Gastrocnemius medialis (tissue), 4 donors: ENCODE results near the gene SUSD4.

Source experiments
- CTCF ChIP-seq, 5 experiments: fragments of 450-650 bp in 3 of 5; fragments of 200-600 bp in 2 of 5; sonication (generic) in 2 of 5; IDR thresholded peaks in 4 of 5; conservative IDR thresholded peaks in 1 of 5; 1 replicate in 4 of 5; 2 replicates in 1 of 5; pipeline ENCODE4 v1.5.1; 2016 to 2019; ENCODE audit warnings: antibody characterized with exemption in 5 of 5, mild to moderate bottlenecking in 3 of 5, moderate library complexity in 3 of 5
- POLR2A ChIP-seq, 2 donors: fragments of 450-650 bp; IDR thresholded peaks; one replicate each; pipeline ENCODE4 v1.6.1; 2017; ENCODE audit warnings: antibody characterized with exemption in 2 of 2, mild to moderate bottlenecking in 2 of 2, moderate library complexity in 2 of 2

GRCh38 chr1:223304931-223305330 lies 59.0 kb downstream of the SUSD4 start:
- TF ChIP-seq CTCF (IDR thresholded peaks at IDR 0.05 in 4 of 5, conservative IDR thresholded peaks at IDR 0.05 in 1 of 5): no peak
- TF ChIP-seq POLR2A (IDR thresholded peaks at IDR 0.05): no peak
